K562 (cell line): ENCODE data around the gene SLC29A3. TPM values are rescaled to one million over a fixed set of nuclear protein-coding genes. Genes with fewer than 3 reads are reported as not detected.

ENCODE experiments used
- CEBPB ChIP-seq: fragments of 450-650 bp; IDR thresholded peaks from 2 replicates; pipeline ENCODE4 v1.6.1; 2016; ENCODE audit warnings: missing genetic modification characterization, missing compliant biosample characterization
- JUND ChIP-seq, 2 experiments: IDR thresholded peaks; 2 replicates in 1 of 2; 3 replicates in 1 of 2; pipeline ENCODE4 v1.6.1; 2011; ENCODE audit warnings: borderline replicate concordance in 2 of 2, low read depth in 2 of 2, low read length in 2 of 2, improper control_type of control experiment in 1 of 2, missing biosample characterization in 1 of 2, missing genetic modification characterization in 1 of 2, missing genetic modification reagents in 1 of 2
- MXI1 ChIP-seq: IDR thresholded peaks from 2 replicates; pipeline ENCODE4 v1.6.1; 2011; ENCODE audit warnings: low read depth, mild to moderate bottlenecking, improper control_type of control experiment, low read length
- NFE2 ChIP-seq: IDR thresholded peaks from 2 replicates; pipeline ENCODE4 v1.6.1; 2014; ENCODE audit warnings: antibody characterized with exemption, low read depth
- NR2C2 ChIP-seq, 2 experiments: fragments of 200-800 bp in 1 of 2; sonication (Bioruptor generic) in 1 of 2; sonication (generic) in 1 of 2; formaldehyde crosslinking in 1 of 2; IDR thresholded peaks; 2 replicates each; pipeline versions ENCODE4 v1.6.1 to v1.8.0; 2016 to 2022; ENCODE audit warnings: mild to moderate bottlenecking in 1 of 2, missing compliant biosample characterization in 1 of 2, missing genetic modification characterization in 1 of 2, missing genetic modification reagents in 1 of 2
- PBX2 ChIP-seq, 2 experiments: IDR thresholded peaks in 1 of 2; conservative IDR thresholded peaks in 1 of 2; 2 replicates each; pipeline ENCODE4 v1.6.1; 2016; ENCODE audit warnings: low read depth in 2 of 2, mild to moderate bottlenecking in 1 of 2, missing compliant biosample characterization in 1 of 2, missing genetic modification characterization in 1 of 2, moderate library complexity in 1 of 2
- POLR2AphosphoS2 ChIP-seq: IDR thresholded peaks from 2 replicates; pipeline ENCODE4 v1.6.1; 2012; ENCODE audit warnings: low read length, improper control_type of control experiment
- RB1 ChIP-seq: fragments of 450-650 bp; IDR thresholded peaks from 2 replicates; pipeline ENCODE4 v1.6.1; 2017; ENCODE audit warnings: low read depth, mild to moderate bottlenecking
- SMARCA5 ChIP-seq: fragments of 450-650 bp; IDR thresholded peaks from 2 replicates; pipeline ENCODE4 v1.6.1; 2016
- STAG1 ChIP-seq: sonication (generic); formaldehyde crosslinking; IDR thresholded peaks from 2 replicates; pipeline ENCODE4 v1.5.0; 2020; ENCODE audit warnings: missing genetic modification reagents, borderline replicate concordance
- TAF9B ChIP-seq: fragments of 450-650 bp; IDR thresholded peaks from 2 replicates; pipeline ENCODE4 v1.6.1; 2018; ENCODE audit warnings: mild to moderate bottlenecking; ENCODE audit not compliant: partially characterized antibody
- ZNF133 ChIP-seq: fragments of 250-450 bp; sonication (Bioruptor Pico); IDR thresholded peaks from 2 replicates; pipeline ENCODE4 v1.4.0; 2020; ENCODE audit warnings: mild to moderate bottlenecking
- ZNF76 ChIP-seq: fragments of 250-450 bp; sonication (Bioruptor Pico); IDR thresholded peaks from 2 replicates; pipeline ENCODE4 v1.4.0; 2020; ENCODE audit warnings: mild to moderate bottlenecking, moderate library complexity, borderline replicate concordance
- ZSCAN32 ChIP-seq: fragments of 450-650 bp; formaldehyde crosslinking; IDR thresholded peaks from 2 replicates; pipeline ENCODE4 v1.4.0; 2020; ENCODE audit warnings: mild to moderate bottlenecking, moderate library complexity
- polyA plus RNA-seq, 8 experiments: library from polyadenylated mRNA; depleted of rRNA in 4 of 8; stranded (reverse) in 5 of 8; unstranded in 3 of 8; fragments of >200 nt; fragmentation: Nextera tagmentation in 2 of 8; fragmentation: Illumina TruSeq in 1 of 8; extraction: Ambion mirVana in 2 of 8; extraction: Trizol in 1 of 8; gene quantifications; 2 replicates each; pipeline versions ENCODE4 v1.2.1 to v1.2.3, GENCODE V29; 2011 to 2014; ENCODE audit warnings: inconsistent platforms in 1 of 8, missing spikeins in 1 of 8
- total RNA-seq, 7 experiments: library from RNA; depleted of rRNA in 6 of 7; stranded (reverse); fragments of >200 nt in 6 of 7; fragmentation: Illumina TruSeq in 2 of 7; extraction: Trizol in 2 of 7; gene quantifications; 2 replicates each; pipeline versions ENCODE4 v1.2.1 to v1.2.3, GENCODE V29; 2011 to 2021; ENCODE audit warnings: low replicate concordance in 1 of 7
- TF ChIP-seq, protein P1 (sequence below): fragments of 250-450 bp; sonication (Bioruptor Pico); IDR thresholded peaks from 2 replicates; pipeline ENCODE4 v1.8.0; 2021; ENCODE audit warnings: borderline replicate concordance, mild to moderate bottlenecking, moderate library complexity; ENCODE audit not compliant: poor library complexity, severe bottlenecking
- TF ChIP-seq, protein P2 (sequence below): sonication (generic); formaldehyde crosslinking; IDR thresholded peaks from 2 replicates; pipeline ENCODE4 v1.8.0; 2022; ENCODE audit warnings: mild to moderate bottlenecking, missing genetic modification reagents, borderline replicate concordance
- TF ChIP-seq, protein P3 (sequence below): fragments of 250-450 bp; sonication (Bioruptor Pico); IDR thresholded peaks from 2 replicates; pipeline ENCODE4 v1.6.1; 2021; ENCODE audit warnings: mild to moderate bottlenecking
- TF ChIP-seq, protein P4 (sequence below): sonication (generic); formaldehyde crosslinking; IDR thresholded peaks from 2 replicates; pipeline ENCODE4 v1.8.0; 2022; ENCODE audit warnings: missing genetic modification reagents, mild to moderate bottlenecking, borderline replicate concordance

Gene SLC29A3
- total and polyA plus RNA-seq, 9 of the 15 experiments (the other 6 are each of a cell fraction or from before 2014, with no cell fraction given), result 2.1 to 10.7 (median 4.6) TPM

- TF ChIP-seq, protein P1, sequence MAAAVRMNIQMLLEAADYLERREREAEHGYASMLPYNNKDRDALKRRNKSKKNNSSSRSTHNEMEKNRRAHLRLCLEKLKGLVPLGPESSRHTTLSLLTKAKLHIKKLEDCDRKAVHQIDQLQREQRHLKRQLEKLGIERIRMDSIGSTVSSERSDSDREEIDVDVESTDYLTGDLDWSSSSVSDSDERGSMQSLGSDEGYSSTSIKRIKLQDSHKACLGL (CRISPR knock-in tag), result no peak
- TF ChIP-seq, protein P2, sequence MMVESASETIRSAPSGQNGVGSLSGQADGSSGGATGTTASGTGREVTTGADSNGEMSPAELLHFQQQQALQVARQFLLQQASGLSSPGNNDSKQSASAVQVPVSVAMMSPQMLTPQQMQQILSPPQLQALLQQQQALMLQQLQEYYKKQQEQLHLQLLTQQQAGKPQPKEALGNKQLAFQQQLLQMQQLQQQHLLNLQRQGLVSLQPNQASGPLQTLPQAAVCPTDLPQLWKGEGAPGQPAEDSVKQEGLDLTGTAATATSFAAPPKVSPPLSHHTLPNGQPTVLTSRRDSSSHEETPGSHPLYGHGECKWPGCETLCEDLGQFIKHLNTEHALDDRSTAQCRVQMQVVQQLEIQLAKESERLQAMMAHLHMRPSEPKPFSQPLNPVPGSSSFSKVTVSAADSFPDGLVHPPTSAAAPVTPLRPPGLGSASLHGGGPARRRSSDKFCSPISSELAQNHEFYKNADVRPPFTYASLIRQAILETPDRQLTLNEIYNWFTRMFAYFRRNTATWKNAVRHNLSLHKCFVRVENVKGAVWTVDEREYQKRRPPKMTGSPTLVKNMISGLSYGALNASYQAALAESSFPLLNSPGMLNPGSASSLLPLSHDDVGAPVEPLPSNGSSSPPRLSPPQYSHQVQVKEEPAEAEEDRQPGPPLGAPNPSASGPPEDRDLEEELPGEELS (CRISPR knock-in tag), result no peak
- TF ChIP-seq POLR2AphosphoS2, result no peak
- TF ChIP-seq ZNF76 (CRISPR knock-in tag), result no peak
- TF ChIP-seq, protein P3, sequence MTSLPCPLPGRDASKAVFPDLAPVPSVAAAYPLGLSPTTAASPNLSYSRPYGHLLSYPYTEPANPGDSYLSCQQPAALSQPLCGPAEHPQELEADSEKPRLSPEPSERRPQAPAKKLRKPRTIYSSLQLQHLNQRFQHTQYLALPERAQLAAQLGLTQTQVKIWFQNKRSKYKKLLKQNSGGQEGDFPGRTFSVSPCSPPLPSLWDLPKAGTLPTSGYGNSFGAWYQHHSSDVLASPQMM (CRISPR knock-in tag), result no peak
- TF ChIP-seq PBX2 (CRISPR knock-in tag; IDR thresholded peaks at IDR 0.05; ENCODE audit: low read depth), result no peak
- no peak for TF ChIP-seq PBX2 (tag; conservative IDR thresholded peaks at IDR 0.05; ENCODE audit: low read depth)
- no peak for TF ChIP-seq CEBPB (tag)
- TF ChIP-seq TAF9B, result no peak
- peak; percentile 89; the same call in 1 of the 2 replicates for TF ChIP-seq STAG1 (CRISPR knock-in tag)
- peak; percentile 65 for TF ChIP-seq RB1
- TF ChIP-seq ZSCAN32 (CRISPR knock-in tag), result no peak
- no peak for TF ChIP-seq ZNF133 (CRISPR knock-in tag)
- no peak for TF ChIP-seq NFE2
- peak; percentile 42 for TF ChIP-seq JUND (IDR thresholded peaks at IDR 0.05; ENCODE audit: borderline replicate concordance, low read depth, low read length)
- no peak; the same call in 2 of the 3 replicates for TF ChIP-seq JUND (tag; IDR thresholded peaks at IDR 0.05; ENCODE audit: borderline replicate concordance, low read depth, low read length)
- no peak for TF ChIP-seq MXI1
- no peak for TF ChIP-seq NR2C2 (CRISPR knock-in tag; IDR thresholded peaks at IDR 0.05)
- TF ChIP-seq NR2C2 (tag; IDR thresholded peaks at IDR 0.05), result peak; percentile 23; the same call in 1 of the 2 replicates
- TF ChIP-seq, protein P4, sequence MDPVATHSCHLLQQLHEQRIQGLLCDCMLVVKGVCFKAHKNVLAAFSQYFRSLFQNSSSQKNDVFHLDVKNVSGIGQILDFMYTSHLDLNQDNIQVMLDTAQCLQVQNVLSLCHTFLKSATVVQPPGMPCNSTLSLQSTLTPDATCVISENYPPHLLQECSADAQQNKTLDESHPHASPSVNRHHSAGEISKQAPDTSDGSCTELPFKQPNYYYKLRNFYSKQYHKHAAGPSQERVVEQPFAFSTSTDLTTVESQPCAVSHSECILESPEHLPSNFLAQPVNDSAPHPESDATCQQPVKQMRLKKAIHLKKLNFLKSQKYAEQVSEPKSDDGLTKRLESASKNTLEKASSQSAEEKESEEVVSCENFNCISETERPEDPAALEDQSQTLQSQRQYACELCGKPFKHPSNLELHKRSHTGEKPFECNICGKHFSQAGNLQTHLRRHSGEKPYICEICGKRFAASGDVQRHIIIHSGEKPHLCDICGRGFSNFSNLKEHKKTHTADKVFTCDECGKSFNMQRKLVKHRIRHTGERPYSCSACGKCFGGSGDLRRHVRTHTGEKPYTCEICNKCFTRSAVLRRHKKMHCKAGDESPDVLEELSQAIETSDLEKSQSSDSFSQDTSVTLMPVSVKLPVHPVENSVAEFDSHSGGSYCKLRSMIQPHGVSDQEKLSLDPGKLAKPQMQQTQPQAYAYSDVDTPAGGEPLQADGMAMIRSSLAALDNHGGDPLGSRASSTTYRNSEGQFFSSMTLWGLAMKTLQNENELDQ (CRISPR knock-in tag), result 0 out of 2 replicates have a peak, but pooled peaks have one; percentile 39
- TF ChIP-seq SMARCA5, result no peak
Observed at GRCh38 chr10:71383972-71384687, 65.1 kb downstream of the SLC29A3 start (continued).
